ENCODE data around the gene ARHGAP23. TPM values are rescaled to one million over a fixed set of nuclear protein-coding genes. Genes with fewer than 3 reads are reported as not detected.

The ARHGAP23 gene
- total RNA-seq, 4 donors from 2014 or later: 22.7 to 70.9 (median 30.1) TPM

DNA sequence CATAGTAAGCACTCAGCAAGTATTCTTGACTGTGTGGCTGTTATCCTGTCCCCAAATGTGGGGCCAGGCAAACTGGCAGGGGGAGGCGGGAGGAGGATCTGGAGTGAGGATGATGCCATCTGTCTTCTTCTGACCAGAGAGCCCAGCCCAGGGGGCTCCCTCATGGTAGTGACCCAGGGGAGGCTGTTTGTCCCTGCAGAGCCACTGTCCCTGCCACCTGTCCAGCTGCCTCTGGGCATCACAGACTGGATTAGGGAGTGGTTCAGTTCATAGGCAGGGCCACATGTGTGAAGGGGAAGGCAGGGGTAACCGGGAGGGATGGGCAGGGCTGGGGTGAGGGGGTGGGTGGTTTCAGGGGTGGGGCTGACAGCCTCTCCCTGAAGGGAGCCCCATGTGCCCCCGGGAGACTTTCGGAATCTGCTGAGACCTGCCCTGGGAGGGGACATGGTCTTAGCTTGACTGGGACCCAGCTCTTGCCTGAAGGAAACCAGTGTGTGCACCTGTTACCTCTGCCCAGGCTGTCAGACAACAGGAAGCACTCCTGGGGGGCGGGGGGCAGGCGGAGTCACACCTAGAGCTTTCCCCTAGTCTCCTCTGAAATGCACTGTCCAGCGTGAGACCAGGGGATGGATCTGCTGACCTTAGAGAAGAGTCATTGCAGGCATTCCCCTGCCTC, 15.2 kb downstream of the ARHGAP23 start:
- ATAC-seq (ENCODE audit: low FRiP score): peak; percentile 12

DNA sequence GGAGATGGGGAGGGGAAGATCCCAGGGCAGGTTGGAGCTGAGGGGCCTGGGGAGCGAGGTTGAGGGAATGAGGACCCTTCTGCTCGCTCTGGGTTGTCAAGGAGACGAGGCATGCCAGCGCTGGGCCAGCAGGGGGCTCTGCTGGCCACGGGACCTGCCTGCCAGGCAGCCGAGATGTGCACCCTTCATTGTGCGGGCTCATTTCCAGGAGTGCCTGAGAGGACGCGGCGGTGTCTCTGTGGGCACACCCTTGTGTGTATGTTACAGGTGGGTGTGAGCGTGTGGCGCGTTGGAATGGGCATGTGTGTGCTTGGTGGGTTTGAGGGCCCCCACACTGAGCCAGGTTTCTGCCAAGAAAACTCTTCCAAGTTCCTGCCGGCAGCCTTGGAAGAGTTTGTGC, 15.9 kb downstream of the ARHGAP23 start:
- ATAC-seq (ENCODE audit: low FRiP score): no peak
- peak in 2 of 3 donors; percentile 79 to 81 for TF ChIP-seq CTCF (IDR thresholded peaks at IDR 0.05)
- no peak for DNase-seq (ENCODE audit: low spot score)

More for the DNA sequence above, 15.2 kb downstream of the ARHGAP23 start:
- TF ChIP-seq CTCF (IDR thresholded peaks at IDR 0.05): no peak
- no peak for DNase-seq (ENCODE audit: low spot score)

GRCh38 chr17:38447502-38448085, 19.3 kb downstream of the ARHGAP23 start:
- DNase-seq (ENCODE audit: low spot score) (no peak), ATAC-seq (ENCODE audit: low FRiP score) (no peak)
- no peak for TF ChIP-seq CTCF (IDR thresholded peaks at IDR 0.05)

GRCh38 chr17:38448208-38448771, 20.0 kb downstream of the ARHGAP23 start:
- no peak for TF ChIP-seq CTCF (IDR thresholded peaks at IDR 0.05)
- DNase-seq (ENCODE audit: low spot score) (no peak), ATAC-seq (ENCODE audit: low FRiP score) (no peak)

DNA sequence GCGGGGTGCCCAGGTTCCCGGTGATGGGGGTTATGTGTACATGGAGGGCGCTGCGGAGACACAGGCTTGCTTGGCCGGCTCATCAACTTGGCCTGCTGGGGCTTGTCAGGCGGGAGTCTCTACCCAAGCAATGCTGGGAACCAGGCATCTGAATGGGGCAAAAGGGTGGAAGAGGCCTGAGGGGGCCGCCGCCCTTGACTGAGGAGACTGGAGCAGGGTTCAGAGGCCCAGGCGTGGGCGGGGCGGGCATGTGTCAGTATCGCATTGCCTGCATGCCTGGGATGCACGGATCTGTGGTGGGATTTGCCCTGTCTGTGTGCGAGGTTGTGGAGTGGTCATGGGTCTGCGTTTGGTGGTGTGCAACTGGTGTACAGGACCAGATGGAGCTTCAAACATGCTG, 21.1 kb downstream of the ARHGAP23 start:
- DNase-seq (ENCODE audit: low spot score): no peak
- no peak for ATAC-seq (ENCODE audit: low FRiP score)
- TF ChIP-seq CTCF (IDR thresholded peaks at IDR 0.05): no peak

DNA sequence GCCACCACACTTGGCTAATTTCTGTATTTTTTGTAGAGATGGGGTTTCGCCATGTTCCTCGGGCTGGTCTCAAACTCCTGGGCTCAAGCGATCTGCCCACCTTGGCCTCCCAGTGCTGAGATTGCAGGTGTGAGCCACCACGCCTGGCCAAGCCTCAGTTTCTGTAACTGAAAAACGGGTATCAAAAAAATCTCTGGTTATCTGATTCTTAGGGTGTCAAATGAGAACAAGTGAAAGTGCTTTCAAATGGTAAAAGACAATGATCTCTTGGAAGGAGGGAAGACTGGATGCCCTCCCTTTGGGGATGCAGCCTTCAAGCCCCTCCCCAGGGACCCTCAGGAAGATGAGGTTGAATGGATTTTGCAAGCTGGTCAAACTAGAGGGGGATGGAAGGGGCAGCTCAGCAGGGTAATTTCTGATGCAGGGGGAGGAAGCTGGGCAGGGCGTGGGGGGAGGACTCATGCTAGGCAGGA, 22.3 kb downstream of the ARHGAP23 start:
- ATAC-seq (ENCODE audit: low FRiP score) (no peak), DNase-seq (ENCODE audit: low spot score) (no peak)
- no peak for TF ChIP-seq CTCF (IDR thresholded peaks at IDR 0.05)

Measured in omental fat pad (tissue), 4 donors.